Stimulated activated CD8-positive, alpha-beta memory T cell treated with anti-CD3 and anti-CD28 coated beads, Interleukin-12 subunit alpha, Interleukin-12 subunit beta, amount 100 ng/mL, for 4 hours (primary cell): ENCODE measurements around the gene CAMK1D.

Experiments
- DNase-seq: peaks from one replicate; pipeline ENCODE4 v3.0.0-alpha.2; 2020; ENCODE audit warnings: low read depth

The CAMK1D gene

DNA sequence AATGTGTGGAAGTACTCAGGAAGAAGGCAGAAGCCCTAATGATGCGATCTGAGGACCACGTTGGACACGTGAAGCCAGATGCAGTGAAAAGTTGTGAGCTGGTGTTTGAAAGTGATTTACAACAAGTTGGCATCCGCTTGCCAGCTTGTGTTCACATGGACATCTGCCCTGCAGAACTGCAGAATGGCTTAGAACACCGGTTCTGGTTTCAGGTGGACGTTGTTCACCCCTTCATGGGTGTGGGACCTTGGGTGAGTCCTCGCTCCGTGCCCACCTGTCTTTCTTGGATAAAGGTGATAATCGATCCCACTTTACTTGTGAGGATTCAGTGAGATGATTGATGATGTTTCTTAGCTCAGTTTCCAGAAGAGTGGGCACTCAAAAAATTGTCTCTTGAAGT lies 53.8 kb downstream of the CAMK1D start:
- no peak for DNase-seq

DNA sequence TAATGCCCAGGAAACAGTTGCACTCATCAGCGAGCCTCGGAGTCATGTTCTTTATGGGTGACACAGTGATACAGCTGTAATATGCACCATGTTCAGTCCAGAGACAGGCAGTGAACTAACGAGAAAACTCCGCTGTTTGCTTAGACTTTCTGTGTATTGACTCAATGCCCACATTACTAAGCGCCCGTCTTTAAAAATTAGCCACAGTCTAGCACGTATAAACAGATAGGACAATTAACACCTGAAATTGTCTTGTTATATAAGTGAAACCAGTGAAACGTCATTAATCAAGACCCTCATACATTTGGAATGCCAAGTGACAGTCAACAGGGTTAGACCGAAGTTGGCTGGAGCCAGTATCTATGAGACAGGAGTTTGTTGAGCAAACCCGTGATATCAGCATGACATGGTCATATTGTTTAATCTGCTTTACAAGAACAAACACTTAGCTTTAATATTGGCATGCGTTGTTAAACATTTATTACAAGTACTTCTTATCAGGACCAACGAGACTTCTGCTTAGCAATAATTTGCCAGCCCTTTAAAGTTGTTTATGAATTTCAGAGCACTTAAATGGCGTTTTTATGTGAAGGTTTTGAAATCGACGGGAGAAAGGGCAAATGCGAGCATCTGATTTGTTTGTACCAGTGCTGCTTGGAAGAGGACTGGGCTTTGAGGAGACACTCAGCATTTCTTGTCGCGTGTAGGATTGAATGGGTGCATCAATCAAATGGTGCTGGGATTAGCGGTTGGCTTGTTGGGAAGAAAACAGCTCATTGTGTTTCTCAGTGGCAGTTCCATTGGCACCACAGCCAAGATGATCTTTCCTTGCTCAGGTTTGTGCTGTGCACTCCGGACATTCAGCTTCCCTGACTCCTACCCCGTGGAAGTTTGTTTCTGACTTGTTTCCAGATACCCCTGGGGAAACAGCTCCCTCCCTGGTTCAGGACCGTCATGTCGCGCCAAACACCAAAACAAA lies 56.3 kb downstream of the CAMK1D start:
- DNase-seq = no peak

- no peak for DNase-seq
These were observed 57.5 kb downstream of the CAMK1D start for GRCh38 chr10:12406764-12407400.

- no peak for DNase-seq
These were observed 59.1 kb downstream of the CAMK1D start for GRCh38 chr10:12408472-12408871.

GRCh38 chr10:12409161-12409560 lies 59.8 kb downstream of the CAMK1D start:
- no peak for DNase-seq

DNA sequence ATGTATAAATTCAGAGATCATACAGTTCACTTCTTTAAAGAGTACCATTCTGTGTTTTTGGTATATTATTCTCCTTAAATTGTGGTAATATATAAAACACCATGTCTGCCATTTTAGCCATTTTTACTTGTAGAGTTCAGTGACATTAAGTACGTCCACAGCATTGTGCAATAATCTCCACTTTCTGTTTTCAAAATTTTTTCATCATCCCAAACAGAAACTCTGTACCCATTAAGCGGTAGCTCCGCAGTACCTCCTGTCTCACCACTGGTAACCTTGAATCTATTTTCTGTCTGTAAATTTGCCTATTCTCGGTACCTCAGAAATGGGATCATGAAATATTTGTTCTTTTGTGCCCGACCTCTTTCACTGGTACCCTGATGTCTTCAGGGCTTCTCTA lies 60.3 kb downstream of the CAMK1D start:
- DNase-seq = no peak

DNA sequence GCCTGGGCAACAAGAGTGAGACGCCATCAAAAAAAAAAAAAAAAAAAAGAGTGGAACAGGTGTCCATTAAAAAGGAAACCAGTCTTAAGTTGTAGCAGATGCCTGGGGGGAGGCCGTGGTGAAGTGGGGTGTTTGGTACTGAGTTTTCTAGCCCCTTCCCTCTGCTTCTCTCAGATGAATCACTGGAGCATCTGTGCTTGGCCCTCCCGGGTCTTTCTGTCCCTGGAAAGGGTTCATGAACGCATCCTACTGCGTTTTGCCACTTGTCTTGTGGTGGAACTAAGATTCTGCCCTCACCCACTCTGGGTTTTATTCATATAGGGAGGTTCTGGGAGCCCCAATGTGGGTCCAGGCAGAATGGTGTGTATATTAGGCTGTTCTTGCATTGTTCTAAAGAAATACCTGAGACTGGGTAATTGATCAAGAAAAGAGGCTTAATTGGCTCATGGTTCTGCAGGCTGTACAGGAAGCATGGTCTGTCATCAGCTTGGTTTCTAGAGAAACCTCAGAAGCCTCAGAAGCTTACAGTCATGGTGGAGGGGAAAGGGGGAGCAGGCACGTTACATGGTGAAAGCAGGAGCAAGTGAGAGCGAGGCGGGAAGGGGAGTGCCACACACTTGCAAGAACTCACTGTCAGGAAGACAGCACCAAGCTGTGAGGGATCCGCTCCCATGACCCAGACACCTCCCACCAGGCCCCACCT lies 63.5 kb downstream of the CAMK1D start:
- peak; percentile 3 for DNase-seq

GRCh38 chr10:12413369-12413711 lies 64.0 kb downstream of the CAMK1D start:
- DNase-seq = no peak

DNA sequence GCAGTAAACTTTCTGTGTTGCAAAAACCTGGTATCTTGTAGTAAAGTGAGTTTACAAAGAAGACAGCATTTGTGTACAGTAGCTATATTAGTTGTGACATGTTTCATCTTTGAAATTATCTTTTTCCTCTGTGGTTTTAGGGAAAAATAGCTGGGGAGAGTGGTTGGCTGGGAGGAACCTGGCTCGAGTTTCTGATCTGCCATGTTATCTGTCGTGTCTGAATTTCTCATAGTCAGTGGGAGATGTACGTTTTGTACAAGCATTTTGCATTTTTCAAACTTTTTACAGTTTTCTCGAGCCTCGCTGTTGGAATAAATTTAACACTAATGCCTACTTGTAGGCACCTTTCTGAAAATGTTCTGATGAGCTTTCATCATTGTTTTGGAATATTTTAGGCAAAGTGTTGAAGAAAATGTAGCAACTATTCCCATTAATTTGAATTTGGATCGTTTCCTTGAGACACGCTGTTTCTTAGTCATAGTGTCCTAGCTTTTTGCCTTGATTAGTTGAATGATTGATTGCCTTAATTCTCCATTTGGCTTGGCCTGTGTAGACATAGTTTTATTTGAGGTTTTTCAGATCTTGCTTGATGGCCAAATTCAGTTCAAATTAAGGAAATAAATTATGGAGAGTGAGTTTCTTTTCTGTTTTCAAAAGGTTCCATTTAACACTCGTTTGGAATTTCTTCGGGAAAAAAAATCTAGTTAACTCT lies 65.1 kb downstream of the CAMK1D start:
- DNase-seq = no peak

GRCh38 chr10:12416344-12417050 lies 67.2 kb downstream of the CAMK1D start:
- DNase-seq = no peak

DNA sequence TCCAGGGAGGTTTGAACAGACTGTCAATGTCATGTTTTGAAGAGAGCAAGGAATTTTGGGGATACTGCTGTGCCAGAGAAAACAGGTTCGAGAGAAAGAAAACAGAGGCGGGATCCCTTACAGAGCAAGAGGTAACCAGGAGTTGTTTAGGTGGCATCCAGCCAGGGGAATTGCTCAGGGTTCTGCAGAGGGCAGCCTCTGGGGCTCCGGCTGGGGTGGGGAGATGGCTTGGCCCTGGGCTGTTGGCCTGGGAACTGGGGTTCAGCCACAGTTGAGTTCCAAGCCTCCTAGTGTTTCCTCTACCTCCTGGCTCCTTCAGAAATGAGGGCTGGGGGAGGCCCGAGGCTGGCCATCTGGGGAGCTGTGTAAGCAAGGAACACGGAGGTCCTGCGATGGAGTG lies 68.0 kb downstream of the CAMK1D start:
- no peak for DNase-seq

DNA sequence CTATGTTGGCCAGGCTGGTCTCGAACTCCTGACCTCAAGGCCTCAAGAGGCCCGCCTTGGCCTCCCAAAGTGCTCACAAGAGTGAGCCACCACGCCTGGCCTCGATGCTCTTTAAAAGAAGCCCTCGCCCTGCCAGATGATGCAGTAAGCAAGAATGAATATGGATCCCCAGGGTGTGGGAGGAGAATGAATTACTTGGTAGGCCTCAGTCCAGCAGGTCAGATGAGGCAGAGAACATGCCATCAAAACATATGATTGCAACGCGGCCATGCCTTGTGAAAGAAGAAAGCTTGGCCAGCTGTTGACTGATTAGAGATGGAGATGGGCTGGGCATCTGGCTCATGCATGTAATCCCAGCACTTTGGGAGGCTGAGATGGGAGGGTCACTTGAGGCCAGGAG lies 68.7 kb downstream of the CAMK1D start:
- DNase-seq = no peak

GRCh38 chr10:12418725-12419261 lies 69.4 kb downstream of the CAMK1D start:
- DNase-seq = no peak

DNA sequence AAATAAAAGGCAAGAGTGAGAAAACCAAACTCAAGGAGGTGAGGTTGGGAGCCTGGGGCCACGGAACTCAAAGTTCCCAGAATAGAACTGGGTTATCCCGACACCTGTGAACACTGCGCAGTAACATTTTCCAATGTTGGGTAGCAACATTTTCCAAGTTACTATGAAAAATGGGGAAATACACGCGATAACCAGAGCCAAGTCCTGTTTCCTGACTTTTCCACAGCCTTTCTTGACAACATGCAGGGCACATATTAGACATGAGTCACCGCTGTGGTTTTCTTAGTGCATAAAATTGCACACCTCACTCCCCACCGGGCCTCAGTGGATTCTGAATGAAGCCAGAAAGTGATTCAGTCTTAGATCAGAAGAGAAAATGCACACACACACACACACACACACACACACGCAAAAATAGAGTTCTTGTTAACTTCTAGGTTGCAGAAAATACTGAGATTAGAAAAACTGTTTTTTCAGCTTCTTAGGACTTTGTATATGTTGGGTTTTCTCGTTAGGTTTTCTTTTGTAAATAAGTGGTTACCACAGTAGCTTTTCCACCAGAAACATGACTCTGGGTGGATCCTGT lies 70.0 kb downstream of the CAMK1D start:
- DNase-seq = peak; percentile 22

GRCh38 chr10:12420530-12421120 lies 71.3 kb downstream of the CAMK1D start:
- DNase-seq = no peak

DNA sequence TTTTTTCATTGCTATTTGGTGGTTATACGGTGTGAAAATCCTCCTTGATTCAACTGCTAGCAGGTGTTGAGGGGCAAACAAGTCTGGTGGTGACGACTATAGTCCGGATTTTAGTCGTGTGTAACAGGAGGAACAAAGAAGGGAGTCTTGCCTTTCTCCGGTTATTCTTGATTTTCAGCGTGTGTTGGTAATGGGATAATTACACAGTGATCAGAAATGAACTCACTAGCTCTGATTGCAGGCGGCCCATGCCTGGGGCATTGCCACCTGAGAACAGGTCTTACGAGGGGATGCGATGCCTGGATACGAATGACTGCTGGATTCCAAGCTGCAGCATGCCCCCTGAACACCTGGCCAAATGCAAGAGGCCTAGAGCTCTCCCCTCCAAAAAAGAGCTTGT lies 72.8 kb downstream of the CAMK1D start:
- no peak for DNase-seq

- no peak for DNase-seq
These were observed 74.5 kb downstream of the CAMK1D start for GRCh38 chr10:12423896-12424295.

GRCh38 chr10:12427276-12427675 lies 77.9 kb downstream of the CAMK1D start:
- DNase-seq = no peak

DNA sequence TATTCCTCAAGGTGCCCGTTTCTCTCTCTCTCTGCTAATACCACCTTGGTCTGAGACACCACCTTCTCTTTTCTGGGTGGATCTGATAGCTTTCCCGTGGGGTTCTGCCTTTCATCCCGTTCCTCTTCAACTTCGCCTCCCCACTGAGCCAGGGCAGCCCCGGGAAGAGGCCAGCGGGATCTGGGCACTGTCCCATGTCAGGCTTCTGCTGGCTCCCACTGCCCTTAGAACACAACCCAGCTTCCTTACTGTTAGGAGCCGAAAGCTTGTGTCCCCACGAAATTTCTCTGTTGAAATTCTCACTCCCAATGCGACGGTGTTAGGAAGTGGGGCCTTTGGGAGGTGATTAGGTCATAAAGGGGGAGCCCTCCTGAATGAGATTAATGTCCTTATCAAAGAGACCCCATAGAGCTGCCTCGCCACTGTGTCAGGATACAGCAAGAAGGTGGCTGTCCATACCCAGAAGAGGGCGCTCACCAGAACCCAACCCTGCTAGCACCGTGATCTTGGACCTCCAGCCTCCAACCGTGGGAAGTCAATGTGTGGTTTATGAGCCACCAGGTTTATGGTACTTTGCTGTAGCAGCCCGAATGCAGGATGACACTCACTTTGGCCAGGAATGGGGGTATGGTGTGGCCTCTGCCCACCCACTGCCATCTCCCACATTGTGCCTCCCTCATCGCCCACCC lies 79.2 kb downstream of the CAMK1D start:
- no peak for DNase-seq

GRCh38 chr10:12430406-12430982 lies 81.1 kb downstream of the CAMK1D start:
- no peak for DNase-seq
